ENCODE results near the gene PYGM.

DNA sequence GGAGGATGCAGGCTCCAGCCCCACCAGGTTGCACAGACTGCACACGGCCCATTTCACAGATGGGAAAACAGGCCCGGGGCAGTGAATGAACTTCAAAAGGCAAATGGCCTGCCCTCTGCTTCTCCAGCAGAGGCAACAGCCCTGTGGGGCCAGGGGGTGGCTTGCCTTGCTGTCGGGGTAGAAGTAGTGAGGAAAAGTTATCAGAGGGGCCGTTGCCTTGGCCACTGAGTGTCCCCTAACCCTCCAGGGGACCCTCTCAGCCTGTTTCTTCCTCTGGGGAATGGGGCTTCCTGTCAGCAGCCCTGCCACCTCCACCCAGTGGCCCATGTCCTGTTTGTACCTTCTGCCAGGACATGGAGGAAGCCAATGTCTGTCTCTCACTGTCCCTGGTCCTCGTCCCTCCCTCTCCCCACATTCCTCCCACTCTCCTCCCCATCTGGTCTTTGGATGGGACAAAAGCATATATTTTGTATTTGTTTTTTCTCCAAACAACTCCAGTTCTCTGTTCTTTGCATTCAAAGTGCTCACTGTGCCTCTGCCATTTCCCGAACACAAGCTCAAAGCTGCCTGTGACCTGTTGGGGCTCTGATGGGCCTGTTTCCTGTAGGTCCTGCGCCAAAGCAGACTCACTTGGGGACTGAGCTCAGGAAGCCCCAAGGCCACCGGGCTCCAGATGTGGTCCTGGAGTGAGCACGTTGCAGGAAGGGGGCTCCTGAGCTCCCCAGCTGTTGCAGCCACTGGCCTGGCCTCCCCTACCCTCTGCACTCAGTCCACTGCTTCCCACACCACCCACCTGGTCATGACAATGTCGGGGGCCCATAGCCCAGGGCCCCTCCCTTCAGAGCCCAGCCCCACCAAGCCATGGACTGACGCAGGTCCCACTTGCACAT is 33.7 kb upstream of the PYGM start:
- TF ChIP-seq, protein P1, sequence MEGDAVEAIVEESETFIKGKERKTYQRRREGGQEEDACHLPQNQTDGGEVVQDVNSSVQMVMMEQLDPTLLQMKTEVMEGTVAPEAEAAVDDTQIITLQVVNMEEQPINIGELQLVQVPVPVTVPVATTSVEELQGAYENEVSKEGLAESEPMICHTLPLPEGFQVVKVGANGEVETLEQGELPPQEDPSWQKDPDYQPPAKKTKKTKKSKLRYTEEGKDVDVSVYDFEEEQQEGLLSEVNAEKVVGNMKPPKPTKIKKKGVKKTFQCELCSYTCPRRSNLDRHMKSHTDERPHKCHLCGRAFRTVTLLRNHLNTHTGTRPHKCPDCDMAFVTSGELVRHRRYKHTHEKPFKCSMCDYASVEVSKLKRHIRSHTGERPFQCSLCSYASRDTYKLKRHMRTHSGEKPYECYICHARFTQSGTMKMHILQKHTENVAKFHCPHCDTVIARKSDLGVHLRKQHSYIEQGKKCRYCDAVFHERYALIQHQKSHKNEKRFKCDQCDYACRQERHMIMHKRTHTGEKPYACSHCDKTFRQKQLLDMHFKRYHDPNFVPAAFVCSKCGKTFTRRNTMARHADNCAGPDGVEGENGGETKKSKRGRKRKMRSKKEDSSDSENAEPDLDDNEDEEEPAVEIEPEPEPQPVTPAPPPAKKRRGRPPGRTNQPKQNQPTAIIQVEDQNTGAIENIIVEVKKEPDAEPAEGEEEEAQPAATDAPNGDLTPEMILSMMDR (IDR thresholded peaks at IDR 0.05; ENCODE audit: control extremely low read depth in 1 of 3, insufficient read depth in 1 of 3, low read depth in 1 of 3, low read length in 3 of 3) = no peak
- no peak for TF ChIP-seq RAD21 (IDR thresholded peaks at IDR 0.05 in 1 of 2, conservative IDR thresholded peaks at IDR 0.05 in 1 of 2; ENCODE audit: low read depth in 2 of 2, low read length in 2 of 2)
- no peak for TF ChIP-seq POLR2A (IDR thresholded peaks at IDR 0.05; ENCODE audit: control extremely low read depth in 1 of 2, low read depth in 2 of 2, low read length in 2 of 2)
- TF ChIP-seq EZH2 (IDR thresholded peaks at IDR 0.05; ENCODE audit: low read depth, low read length, severe bottlenecking) = no peak
- TF ChIP-seq CHD2 (IDR thresholded peaks at IDR 0.05; ENCODE audit: low read length) = no peak
- TF ChIP-seq JUN (IDR thresholded peaks at IDR 0.05; ENCODE audit: low read depth, low read length) = no peak
- TF ChIP-seq SRF (IDR thresholded peaks at IDR 0.05; ENCODE audit: low read depth, low read length) = no peak
- no peak for TF ChIP-seq FOSL1 (IDR thresholded peaks at IDR 0.05; ENCODE audit: insufficient read depth, low read depth, low read length)
- no peak for TF ChIP-seq POLR2AphosphoS5 (IDR thresholded peaks at IDR 0.05; ENCODE audit: low read depth, low read length)
- TF ChIP-seq TEAD4 (IDR thresholded peaks at IDR 0.05; ENCODE audit: low read depth, low read length) = no peak
